Sigmoid colon (tissue), 7 donors: ENCODE data around the gene AP2A1. TPM values are rescaled to one million over a fixed set of nuclear protein-coding genes. Genes with fewer than 3 reads are reported as not detected.
A peak's percentile ranks its signal among the peaks of the same experiment; 100 is the strongest.

Source experiments
- DNase-seq: peaks from one replicate; pipeline ENCODE4 v3.0.0-alpha.2; 2019
- H3K27ac ChIP-seq, 4 donors: fragments of 200-600 bp; sonication (generic); one replicate each; pipeline ENCODE4 v1.5.1; 2016 to 2019; ENCODE audit warnings: mild to moderate bottlenecking in 1 of 4
- H3K27me3 ChIP-seq, 3 donors: fragments of 200-600 bp; sonication (generic); one replicate each; pipeline ENCODE4 v1.5.1; 2019; ENCODE audit warnings: mild to moderate bottlenecking in 1 of 3
- H3K36me3 ChIP-seq, 4 donors: fragments of 200-600 bp; sonication (generic); one replicate each; pipeline ENCODE4 v1.5.1; 2016 to 2019
- H3K4me1 ChIP-seq, 4 donors: fragments of 200-600 bp; sonication (generic); one replicate each; pipeline ENCODE4 v1.5.1; 2017 to 2019
- H3K4me3 ChIP-seq, 4 donors: fragments of 200-600 bp; sonication (generic); one replicate each; pipeline ENCODE4 v1.5.1; 2017 to 2019; ENCODE audit warnings: mild to moderate bottlenecking in 2 of 4, moderate library complexity in 1 of 4
- H3K9me3 ChIP-seq, 4 donors: fragments of 200-600 bp in 3 of 4; sonication (generic) in 3 of 4; one replicate each; pipeline versions ENCODE4 v1.5.1 to v1.6.1; 2013 to 2019
- EP300 ChIP-seq, 4 donors: sonication (generic); formaldehyde crosslinking; IDR thresholded peaks; one replicate each; pipeline ENCODE4 v1.6.1; 2017; ENCODE audit warnings: antibody characterized with exemption in 4 of 4
- POLR2A ChIP-seq, 2 donors: fragments of 450-650 bp; IDR thresholded peaks; one replicate each; pipeline ENCODE4 v1.6.1; 2016; ENCODE audit warnings: antibody characterized with exemption in 2 of 2, mild to moderate bottlenecking in 2 of 2, moderate library complexity in 2 of 2
- POLR2AphosphoS5 ChIP-seq, 4 donors: sonication (generic); formaldehyde crosslinking; IDR thresholded peaks; one replicate each; pipeline ENCODE4 v1.6.1; 2017; ENCODE audit warnings: antibody characterized with exemption in 4 of 4
- WGBS, 2 donors: extraction: QIAGEN DNeasy Blood & Tissue Kit; methylation state at CpG; one replicate each; pipeline ENCODE4 v1.1.7; 2013; 5-methylcytosine and 5-hydroxymethylcytosine counted together
- intact Hi-C: fragments of 100-400 bp; cut with DNase I; formaldehyde crosslinking; loops from one replicate; pipeline ENCODE4 v1.15.1; 2023
- polyA plus RNA-seq, 3 donors: library from polyadenylated mRNA; stranded (reverse); fragments of 200-250 nt; gene quantifications; one replicate each; pipeline ENCODE4 v1.2.3, GENCODE V29; 2013
- total RNA-seq, 4 donors: library from RNA; depleted of rRNA; stranded (reverse); fragments of >200 nt; gene quantifications; one replicate each; pipeline ENCODE4 v1.1.0, GENCODE V29; 2016
- TF ChIP-seq, protein P1 (sequence below), 4 experiments: fragments of 450-650 bp in 3 of 4; fragments of 200-600 bp in 1 of 4; IDR thresholded peaks; one replicate each; pipeline ENCODE4 v1.5.1; 2016 to 2019; ENCODE audit warnings: antibody characterized with exemption in 4 of 4, mild to moderate bottlenecking in 3 of 4, moderate library complexity in 2 of 4
- donor health status: healthy with polysubstance abuse.
- donor health status: Bipolar disorder and iron deficiency.
- donor health status: healthy.

Gene AP2A1
- total and polyA plus RNA-seq, 7 donors, result 33.0 to 81.1 (median 50.7) TPM

GRCh38 chr19:49838885-49839588 lies 72.2 kb downstream of the AP2A1 start:
- intact Hi-C loops, result no loop called here
- H3K27ac ChIP-seq, result peak overlapping the region in 3 of 4 donors; percentile 67 to 73 (median 69)
- TF ChIP-seq POLR2A (IDR thresholded peaks at IDR 0.05), result no peak
- TF ChIP-seq EP300 (IDR thresholded peaks at IDR 0.05), result no peak
- peak in 1 of 4 donors; percentile 8 for TF ChIP-seq POLR2AphosphoS5 (IDR thresholded peaks at IDR 0.05)
- TF ChIP-seq, protein P1, sequence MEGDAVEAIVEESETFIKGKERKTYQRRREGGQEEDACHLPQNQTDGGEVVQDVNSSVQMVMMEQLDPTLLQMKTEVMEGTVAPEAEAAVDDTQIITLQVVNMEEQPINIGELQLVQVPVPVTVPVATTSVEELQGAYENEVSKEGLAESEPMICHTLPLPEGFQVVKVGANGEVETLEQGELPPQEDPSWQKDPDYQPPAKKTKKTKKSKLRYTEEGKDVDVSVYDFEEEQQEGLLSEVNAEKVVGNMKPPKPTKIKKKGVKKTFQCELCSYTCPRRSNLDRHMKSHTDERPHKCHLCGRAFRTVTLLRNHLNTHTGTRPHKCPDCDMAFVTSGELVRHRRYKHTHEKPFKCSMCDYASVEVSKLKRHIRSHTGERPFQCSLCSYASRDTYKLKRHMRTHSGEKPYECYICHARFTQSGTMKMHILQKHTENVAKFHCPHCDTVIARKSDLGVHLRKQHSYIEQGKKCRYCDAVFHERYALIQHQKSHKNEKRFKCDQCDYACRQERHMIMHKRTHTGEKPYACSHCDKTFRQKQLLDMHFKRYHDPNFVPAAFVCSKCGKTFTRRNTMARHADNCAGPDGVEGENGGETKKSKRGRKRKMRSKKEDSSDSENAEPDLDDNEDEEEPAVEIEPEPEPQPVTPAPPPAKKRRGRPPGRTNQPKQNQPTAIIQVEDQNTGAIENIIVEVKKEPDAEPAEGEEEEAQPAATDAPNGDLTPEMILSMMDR (IDR thresholded peaks at IDR 0.05), result no peak
- 90 to 91% methylated on average over 18 of the region's 18 CpGs for WGBS, 2 donors
- H3K4me3 ChIP-seq, result no peak overlapping the region
- DNase-seq, result no peak
- peaks cover 21 to 53% (median 42%) of the 10 kb centered on the region in 4 donors for H3K36me3 ChIP-seq
- H3K9me3 ChIP-seq, result no peaks in the 10 kb centered on the region
- no peaks in the 10 kb centered on the region for H3K27me3 ChIP-seq
- peaks cover 0 to 16% (median 7%) of the 10 kb centered on the region in 4 donors for H3K4me1 ChIP-seq

- Histone ChIP-seq H3K9me3 (no peaks in the 10 kb centered on the region), H3K4me1 (peaks cover 0 to 16% (median 7%) of the 10 kb centered on the region in 4 donors), H3K27ac (peak overlapping the region in 3 of 4 donors; percentile 67 to 73 (median 69)), H3K27me3 (no peaks in the 10 kb centered on the region), H3K36me3 (peaks cover 18 to 46% (median 36%) of the 10 kb centered on the region in 4 donors), H3K4me3 (no peak overlapping the region)
- no peak for DNase-seq
- WGBS, 2 donors, result 94 to 97% methylated on average over 11 of the region's 11 CpGs
- TF ChIP-seq, protein P1 (IDR thresholded peaks at IDR 0.05), result no peak
- TF ChIP-seq POLR2AphosphoS5 (IDR thresholded peaks at IDR 0.05), result peak in 2 of 4 donors; percentile 43 to 58
- intact Hi-C loops, result no loop called here
These were observed 72.9 kb downstream of the AP2A1 start for GRCh38 chr19:49839713-49840112.

DNA sequence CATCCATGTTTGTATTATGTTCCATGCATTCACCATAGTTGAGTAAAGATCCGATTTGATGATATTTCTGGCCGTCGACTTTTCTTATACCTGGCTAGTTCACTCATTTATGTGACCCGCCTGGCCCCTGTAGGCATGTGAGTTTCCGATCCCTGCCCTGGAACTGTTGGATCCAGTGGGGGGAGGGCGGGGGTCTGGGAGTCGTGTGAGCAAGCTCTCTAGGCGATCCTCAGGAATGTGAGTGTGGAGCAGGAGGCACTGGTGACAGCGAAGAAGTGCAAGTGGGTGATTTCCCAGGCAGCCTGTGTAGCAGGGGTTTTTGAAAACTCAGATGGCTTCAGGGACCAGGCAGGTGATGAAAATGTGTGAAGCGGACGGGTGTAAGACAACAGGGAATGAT lies 73.5 kb downstream of the AP2A1 start:
- H3K9me3 ChIP-seq, result no peaks in the 10 kb centered on the region
- no peak for DNase-seq
- WGBS, 2 donors, result 89 to 98% methylated on average over 11 of the region's 11 CpGs
- intact Hi-C loops, result no loop called here
- TF ChIP-seq EP300 (IDR thresholded peaks at IDR 0.05) (no peak), POLR2AphosphoS5 (IDR thresholded peaks at IDR 0.05) (no peak), POLR2A (IDR thresholded peaks at IDR 0.05) (no peak)
- TF ChIP-seq, protein P1 (IDR thresholded peaks at IDR 0.05), result peak in 1 of 4 experiments; percentile 8
- peaks cover 17 to 40% (median 29%) of the 10 kb centered on the region in 4 donors for H3K36me3 ChIP-seq
- peak overlapping the region in 3 of 4 donors; percentile 67 to 73 (median 69) for H3K27ac ChIP-seq
- H3K27me3 ChIP-seq, result no peaks in the 10 kb centered on the region
- peaks cover 0 to 16% (median 7%) of the 10 kb centered on the region in 4 donors for H3K4me1 ChIP-seq
- no peak overlapping the region for H3K4me3 ChIP-seq

- WGBS, 2 donors, result 94% methylated on average over 17 of the region's 17 CpGs
- intact Hi-C loops, result no loop called here
These were observed 74.0 kb downstream of the AP2A1 start for GRCh38 chr19:49840736-49841249.

More at GRCh38 chr19:49840736-49841249, 74.0 kb downstream of the AP2A1 start:
- H3K4me3 ChIP-seq, result no peak overlapping the region
- peaks cover 0 to 16% (median 7%) of the 10 kb centered on the region in 4 donors for H3K4me1 ChIP-seq
- peak overlapping the region in 3 of 4 donors; percentile 67 to 73 (median 69) for H3K27ac ChIP-seq
- peaks cover 12 to 36% (median 25%) of the 10 kb centered on the region in 4 donors for H3K36me3 ChIP-seq
- no peak for DNase-seq
- no peaks in the 10 kb centered on the region for H3K27me3 ChIP-seq
- no peaks in the 10 kb centered on the region for H3K9me3 ChIP-seq
- TF ChIP-seq EP300 (IDR thresholded peaks at IDR 0.05) (no peak), POLR2A (IDR thresholded peaks at IDR 0.05) (no peak)
- TF ChIP-seq, protein P1 (IDR thresholded peaks at IDR 0.05), result no peak
